Heart right ventricle (tissue), 16 donors: ENCODE measurements around the gene AHNAK. TPM values are rescaled to one million over a fixed set of nuclear protein-coding genes. Genes with fewer than 3 reads are reported as not detected.
A peak's percentile ranks its signal among the peaks of the same experiment; 100 is the strongest.
"Not testable (repeated sequence)": the region's sequence is repeated elsewhere in the genome, so short reads cannot be mapped to it uniquely, and the experiment has no call there.

Experiments used
- ATAC-seq, 8 donors: fragments of 200-7000 bp; cut with Tn5 transposase; one replicate each; pipeline ENCODE4 v1.9.1; 2020; ENCODE audit warnings: mild to moderate bottlenecking in 8 of 8, moderate library complexity in 8 of 8, moderate number of reproducible peaks in 1 of 8
- DNase-seq, 2 donors: peaks; one replicate each; pipeline ENCODE4 v3.0.0-alpha.2; 2020
- H3K27ac ChIP-seq, 10 donors: fragments of 200-600 bp; sonication (generic) in 2 of 10; one replicate each; pipeline versions ENCODE4 v1.5.0 to v1.8.0; 2020 to 2022; ENCODE audit warnings: mild to moderate bottlenecking in 3 of 10
- H3K27me3 ChIP-seq, 7 donors: fragments of 200-600 bp; one replicate each; pipeline ENCODE4 v1.8.0; 2021 to 2022; ENCODE audit warnings: mild to moderate bottlenecking in 2 of 7
- H3K36me3 ChIP-seq, 9 donors: fragments of 200-600 bp; sonication (generic) in 1 of 9; one replicate each; pipeline versions ENCODE4 v1.5.0 to v1.8.0; 2020 to 2022; ENCODE audit warnings: mild to moderate bottlenecking in 2 of 9
- H3K4me1 ChIP-seq, 9 donors: fragments of 200-600 bp; sonication (generic) in 1 of 9; one replicate each; pipeline versions ENCODE4 v1.5.0 to v1.8.0; 2020 to 2022; ENCODE audit warnings: mild to moderate bottlenecking in 4 of 9
- H3K4me3 ChIP-seq, 10 donors: fragments of 200-600 bp; sonication (generic) in 2 of 10; one replicate each; pipeline versions ENCODE4 v1.5.0 to v1.8.0; 2020 to 2022; ENCODE audit warnings: mild to moderate bottlenecking in 7 of 10, moderate library complexity in 2 of 10
- H3K9me3 ChIP-seq, 11 donors: fragments of 200-600 bp in 10 of 11; sonication (generic) in 2 of 11; one replicate each; pipeline versions ENCODE4 v1.5.0 to v1.8.0; 2013 to 2022; ENCODE audit warnings: mild to moderate bottlenecking in 2 of 11, control low read depth in 1 of 11, moderate library complexity in 1 of 11
- WGBS, 2 donors: extraction: QIAGEN DNeasy Blood & Tissue Kit; methylation state at CpG; one replicate each; pipeline ENCODE4 v1.1.7; 2013; ENCODE audit warnings: inconsistent platforms in 1 of 2; 5-methylcytosine and 5-hydroxymethylcytosine counted together
- intact Hi-C, 10 donors: fragments of 100-400 bp; cut with DNase I; formaldehyde crosslinking; loops; one replicate each; pipeline versions ENCODE4 v1.11.1 to v1.14.2; 2022
- polyA plus RNA-seq, 2 donors: library from polyadenylated mRNA; stranded (reverse); fragments of 200-250 nt; gene quantifications; one replicate each; pipeline ENCODE4 v1.2.3, GENCODE V29; 2013
- total RNA-seq, 10 donors: library from RNA; stranded (reverse); fragmentation: NEBNext Ultra II Directional in 3 of 10; extraction: Animal tissue kit (Norgen Biotek cat#: 25700) in 3 of 10; gene quantifications; one replicate each; pipeline versions ENCODE4 v1.2.1 to v1.2.4, GENCODE V29; 2021 to 2023
- TF ChIP-seq, protein P1 (sequence below), 9 donors: fragments of 200-600 bp; sonication (generic) in 2 of 9; IDR thresholded peaks; one replicate each; pipeline versions ENCODE4 v1.5.0 to v1.8.0; 2021 to 2022; ENCODE audit warnings: antibody characterized with exemption in 9 of 9, mild to moderate bottlenecking in 5 of 9, moderate library complexity in 1 of 9
- donor health status: Arrhythmogenic right ventricular cardiomyopathy.
- donor health status: ischemic (EF 13 %, LVEDD 7.1; RV severe dilation, severe dysfunction).
- donor health status: healthy with polysubstance abuse.
- donor health status: DM: no; HTN: yes; CAD: no.
- donor health status: DM: no; HTN: no; CAD: no.
- donor health status: ischemic (EF 25% LVEDD 6.9; RV normal size, moderate dysfunction).
- donor health status: ischemic (EF 25% LVEDD 5.7; RV mildly dilated, moderate dysfunction).
- donor health status: healthy.
- donor health status: DM: yes; HTN: yes; CAD: no.
- donor health status: Ischemic cardiomyopathy.
- donor health status: ischemic (EF 35%, LVEDD 5.7; RV mildly dilated, moderate dysfunction).
- donor health status: nonischemic (EF 11% LVEDD 7.7; RV severe dilation, severe dysfunction).
- donor health status: DM: yes; HTN: yes; CAD: no.
- donor health status: PGD.
- donor health status: ischemic (EF 29% LVEDD 5.4; RV normal size, mild dysfunction).
- donor health status: nonischemic (EF 23%, LVEDD 6.1; RV moderate dilation, normal function).

AHNAK gene
- total and polyA plus RNA-seq, 12 donors = 101 to 447 (median 366) TPM

DNA sequence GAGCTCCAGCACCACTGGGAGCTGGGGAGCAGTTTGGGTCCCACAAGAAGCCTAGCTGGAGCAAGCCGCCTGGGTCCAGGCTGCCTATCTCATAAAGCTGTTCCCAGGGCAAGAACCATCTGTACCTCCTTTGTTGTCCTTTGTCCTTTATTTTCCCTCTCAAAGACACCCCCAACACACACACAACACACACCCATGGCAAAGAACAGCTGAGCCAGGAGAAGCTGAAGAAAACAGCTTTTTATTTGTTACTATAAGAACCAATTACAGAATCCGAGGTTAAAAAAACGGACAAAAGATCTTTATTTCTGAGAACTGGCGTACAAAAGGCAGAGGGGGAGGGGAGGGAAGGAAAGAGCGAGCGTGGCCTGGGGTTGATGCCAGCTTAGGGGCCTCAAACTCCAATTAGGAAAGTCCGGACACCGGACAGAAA lies 46.4 kb upstream of the AHNAK start:
- H3K27me3 ChIP-seq = no peaks in the 10 kb centered on the region
- H3K4me1 ChIP-seq = peaks cover 3 to 49% (median 28%) of the 10 kb centered on the region in 9 donors
- H3K4me3 ChIP-seq = no peak overlapping the region
- peak overlapping the region in 9 of 10 donors; percentile 92 to 97 (median 95) for H3K27ac ChIP-seq
- TF ChIP-seq, protein P1, sequence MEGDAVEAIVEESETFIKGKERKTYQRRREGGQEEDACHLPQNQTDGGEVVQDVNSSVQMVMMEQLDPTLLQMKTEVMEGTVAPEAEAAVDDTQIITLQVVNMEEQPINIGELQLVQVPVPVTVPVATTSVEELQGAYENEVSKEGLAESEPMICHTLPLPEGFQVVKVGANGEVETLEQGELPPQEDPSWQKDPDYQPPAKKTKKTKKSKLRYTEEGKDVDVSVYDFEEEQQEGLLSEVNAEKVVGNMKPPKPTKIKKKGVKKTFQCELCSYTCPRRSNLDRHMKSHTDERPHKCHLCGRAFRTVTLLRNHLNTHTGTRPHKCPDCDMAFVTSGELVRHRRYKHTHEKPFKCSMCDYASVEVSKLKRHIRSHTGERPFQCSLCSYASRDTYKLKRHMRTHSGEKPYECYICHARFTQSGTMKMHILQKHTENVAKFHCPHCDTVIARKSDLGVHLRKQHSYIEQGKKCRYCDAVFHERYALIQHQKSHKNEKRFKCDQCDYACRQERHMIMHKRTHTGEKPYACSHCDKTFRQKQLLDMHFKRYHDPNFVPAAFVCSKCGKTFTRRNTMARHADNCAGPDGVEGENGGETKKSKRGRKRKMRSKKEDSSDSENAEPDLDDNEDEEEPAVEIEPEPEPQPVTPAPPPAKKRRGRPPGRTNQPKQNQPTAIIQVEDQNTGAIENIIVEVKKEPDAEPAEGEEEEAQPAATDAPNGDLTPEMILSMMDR (IDR thresholded peaks at IDR 0.05) = no peak
- intact Hi-C loops = loop anchor here in 3 of 10 donors (5.0 to 10.0 kb wide), 3 partner anchors 46 to 264 kb away; partner anchors contain the start of gene AHNAK (in 1 of the 3)
- ATAC-seq (no peak), DNase-seq (no peak)
- no peaks in the 10 kb centered on the region for H3K9me3 ChIP-seq
- WGBS, 2 donors = 76 to 80% methylated on average over 8 of the region's 8 CpGs
- H3K36me3 ChIP-seq = peaks cover 0 to 63% (median 52%) of the 10 kb centered on the region in 9 donors

GRCh38 chr11:62592146-62592815 lies 45.7 kb upstream of the AHNAK start:
- ATAC-seq (peak in 6 of 8 donors; percentile 3 to 34 (median 16)), DNase-seq (no peak)
- TF ChIP-seq, protein P1 (IDR thresholded peaks at IDR 0.05) = no peak
- no peaks in the 10 kb centered on the region for H3K27me3 ChIP-seq
- H3K27ac ChIP-seq = peak overlapping the region; percentile 83 to 97 (median 94)
- H3K4me1 ChIP-seq = peaks cover 3 to 42% (median 28%) of the 10 kb centered on the region in 9 donors
- no peaks in the 10 kb centered on the region for H3K9me3 ChIP-seq
- WGBS, 2 donors = 8 to 11% methylated on average over 17 of the region's 17 CpGs
- intact Hi-C loops = loop anchor here in 3 of 10 donors (5.0 to 10.0 kb wide), 3 partner anchors 45 to 265 kb away; partner anchors contain the start of gene AHNAK (in 1 of the 3)
- peaks cover 0 to 63% (median 50%) of the 10 kb centered on the region in 9 donors for H3K36me3 ChIP-seq
- H3K4me3 ChIP-seq = peak overlapping the region; percentile 50 to 86 (median 78)

GRCh38 chr11:62591448-62592145 lies 45.0 kb upstream of the AHNAK start, which contains the start of gene TUT1:
Gene TUT1 (minus strand): TSS chr11:62591523. CDS start chr11:62591485, 38 bp downstream.
- peak within 1 kb of the TSS; percentile 63 to 86 (median 78) for H3K4me3 ChIP-seq
- 0% methylated on average over 58 of the region's 58 CpGs for whole genome bisulfite sequencing, 2 donors
- TF ChIP-seq, protein P1 (IDR thresholded peaks at IDR 0.05) = peak in 5 of 9 donors; percentile 5 to 39 (median 24)
- H3K9me3 ChIP-seq = no peaks in the 10 kb centered on the region
- intact Hi-C loops = loop anchor here in 5 of 10 donors (1.0 to 10.0 kb wide), 6 partner anchors 17 to 266 kb away; partner anchors contain the start of gene AHNAK (in 2 of the 5)
- DNase-seq (peak; percentile 91 to 97), ATAC-seq (peak; percentile 95 to 98 (median 96))
- no peaks in the 10 kb centered on the region for H3K27me3 ChIP-seq
- H3K36me3 ChIP-seq = peaks cover 0 to 63% (median 43%) of the 10 kb centered on the region in 9 donors
- peaks cover 3 to 42% (median 28%) of the 10 kb centered on the region in 9 donors for H3K4me1 ChIP-seq
- peak within 1 kb of the TSS; percentile 83 to 97 (median 94) for H3K27ac ChIP-seq

DNA sequence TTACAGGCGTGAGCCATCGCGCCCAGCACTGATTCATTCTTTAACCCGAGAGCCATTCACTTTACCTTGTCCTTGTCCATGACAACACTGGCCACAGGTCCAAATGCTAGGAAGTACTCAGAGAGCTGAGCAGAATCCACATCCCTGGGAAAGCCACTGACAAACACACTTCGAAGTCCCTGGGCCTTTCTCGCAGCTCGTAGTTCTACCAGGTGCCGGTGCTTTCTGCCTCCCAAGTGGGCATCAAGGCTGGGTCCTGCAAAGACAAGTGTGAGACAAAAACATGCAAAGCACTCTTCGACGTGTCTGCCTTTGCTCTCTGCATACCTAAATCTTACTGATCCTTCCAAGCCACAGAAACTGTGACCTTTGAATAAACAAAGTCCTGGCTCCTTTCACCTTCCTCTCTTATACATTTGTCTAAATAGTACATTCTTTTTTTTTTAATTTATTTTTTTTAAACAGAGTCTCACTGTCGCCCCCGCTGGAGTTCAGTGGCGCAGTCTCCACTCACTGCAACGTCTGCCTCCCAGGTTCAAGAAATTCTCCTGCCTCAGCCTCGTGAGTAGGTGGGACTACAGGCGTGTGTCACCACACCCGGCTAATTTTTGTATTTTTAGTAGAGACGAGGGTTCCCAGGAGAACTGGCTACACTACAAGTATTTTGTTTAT lies 42.5 kb upstream of the AHNAK start:
- intact Hi-C loops = no loop called here
- Histone ChIP-seq H3K9me3 (no peaks in the 10 kb centered on the region), H3K27ac (no peak overlapping the region), H3K27me3 (no peaks in the 10 kb centered on the region), H3K4me3 (no peak overlapping the region), H3K4me1 (peaks cover 3 to 42% (median 28%) of the 10 kb centered on the region in 9 donors), H3K36me3 (peaks cover 0 to 63% (median 30%) of the 10 kb centered on the region in 9 donors)
- 69 to 70% methylated on average over 18 of the region's 18 CpGs for WGBS, 2 donors
- TF ChIP-seq, protein P1 (IDR thresholded peaks at IDR 0.05) = peak in 2 of 9 donors; percentile 6 to 19
- DNase-seq = no peak
- ATAC-seq = no peak

- H3K4me3 ChIP-seq, H3K9me3 ChIP-seq, intact Hi-C loops, H3K27me3 ChIP-seq, ATAC-seq, DNase-seq, H3K27ac ChIP-seq: not testable (repeated sequence)
- Histone ChIP-seq H3K4me1 (peaks cover 0 to 19% (median 12%) of the 10 kb centered on the region in 9 donors), H3K36me3 (peaks cover 0 to 88% (median 30%) of the 10 kb centered on the region in 9 donors)
- 95 to 98% methylated on average over 7 of the region's 7 CpGs for WGBS, 2 donors
Observed at GRCh38 chr11:62585356-62585755, 38.8 kb upstream of the AHNAK start.

GRCh38 chr11:62581735-62582134 lies 35.1 kb upstream of the AHNAK start:
- intact Hi-C loops, H3K9me3 ChIP-seq, H3K27ac ChIP-seq, ATAC-seq, H3K27me3 ChIP-seq, H3K4me3 ChIP-seq, DNase-seq: not testable (repeated sequence)
- Histone ChIP-seq H3K36me3 (peaks cover 0 to 98% (median 15%) of the 10 kb centered on the region in 9 donors), H3K4me1 (peaks cover 0 to 19% (median 2%) of the 10 kb centered on the region in 9 donors)
- 94 to 96% methylated on average over 4 of the region's 4 CpGs for WGBS, 2 donors
